Liver (tissue), 3 donors: ENCODE results near the gene HDAC9.

Experiments
- ATF3 ChIP-seq: IDR thresholded peaks from 2 replicates; pipeline ENCODE4 v1.6.1; 2016; ENCODE audit warnings: antibody characterized with exemption
- CTCF ChIP-seq: fragments of 150-350 bp; IDR thresholded peaks from 2 replicates; pipeline ENCODE4 v1.5.1; 2017; ENCODE audit warnings: improper control_type of control experiment, low read depth, low read length; ENCODE audit not compliant: missing input control
- EGR1 ChIP-seq, 2 donors: IDR thresholded peaks; 2 replicates each; pipeline ENCODE4 v1.6.1; 2016 to 2018; ENCODE audit warnings: antibody characterized with exemption in 2 of 2, low read depth in 2 of 2
- FOXA1 ChIP-seq: IDR thresholded peaks from 2 replicates; pipeline ENCODE4 v1.6.1; 2016; ENCODE audit warnings: antibody characterized with exemption
- GABPA ChIP-seq, 2 donors: IDR thresholded peaks in 1 of 2; conservative IDR thresholded peaks in 1 of 2; 2 replicates each; pipeline ENCODE4 v1.6.1; 2016; ENCODE audit warnings: antibody characterized with exemption in 2 of 2, mild to moderate bottlenecking in 1 of 2, moderate library complexity in 1 of 2
- JUND ChIP-seq, 2 donors: IDR thresholded peaks; 2 replicates each; pipeline ENCODE4 v1.6.1; 2016; ENCODE audit warnings: antibody characterized with exemption in 2 of 2
- MAX ChIP-seq: IDR thresholded peaks from 2 replicates; pipeline ENCODE4 v1.6.1; 2016; ENCODE audit warnings: antibody characterized with exemption
- RAD21 ChIP-seq, 2 donors: IDR thresholded peaks; 2 replicates each; pipeline ENCODE4 v1.6.1; 2016; ENCODE audit warnings: antibody characterized with exemption in 2 of 2, mild to moderate bottlenecking in 2 of 2
- REST ChIP-seq: IDR thresholded peaks from 2 replicates; pipeline ENCODE4 v1.6.1; 2016; ENCODE audit warnings: antibody characterized with exemption, mild to moderate bottlenecking
- TAF1 ChIP-seq: conservative IDR thresholded peaks from 2 replicates; pipeline ENCODE4 v1.6.1; 2016; ENCODE audit warnings: antibody characterized with exemption, mild to moderate bottlenecking
- YY1 ChIP-seq: IDR thresholded peaks from 2 replicates; pipeline ENCODE4 v1.6.1; 2016; ENCODE audit warnings: antibody characterized with exemption, mild to moderate bottlenecking
- ZBTB33 ChIP-seq: IDR thresholded peaks from 2 replicates; pipeline ENCODE4 v1.6.1; 2016; ENCODE audit warnings: antibody characterized with exemption
- donor health status: healthy.
- donor health status: healthy.

GRCh38 chr7:18886832-18887231 is 391.3 kb downstream of the HDAC9 start:
- no peak for TF ChIP-seq CTCF
- TF ChIP-seq EGR1 (IDR thresholded peaks at IDR 0.05; ENCODE audit: low read depth in 2 of 2), result no peak
- no peak for TF ChIP-seq GABPA (IDR thresholded peaks at IDR 0.05 in 1 of 2, conservative IDR thresholded peaks at IDR 0.05 in 1 of 2)
- TF ChIP-seq RAD21 (IDR thresholded peaks at IDR 0.05), result no peak
- no peak for TF ChIP-seq YY1
- no peak for TF ChIP-seq ZBTB33
- TF ChIP-seq ATF3, result no peak
- TF ChIP-seq JUND (IDR thresholded peaks at IDR 0.05), result no peak
- no peak for TF ChIP-seq REST
- no peak for TF ChIP-seq TAF1
- no peak for TF ChIP-seq FOXA1
- no peak for TF ChIP-seq MAX
